Activated CD4-positive, alpha-beta T cell treated with anti-CD3 and anti-CD28 coated beads for 36 hours (primary cell): ENCODE measurements around the gene ZNF195. TPM values are rescaled to one million over a fixed set of nuclear protein-coding genes. Genes with fewer than 3 reads are reported as not detected.
"Not testable (repeated sequence)": the region's sequence is repeated elsewhere in the genome, so short reads cannot be mapped to it uniquely, and the experiment has no call there.

Source experiments
- ATAC-seq: fragments of 200-7000 bp; cut with Tn5 transposase; one replicate; pipeline ENCODE4 v1.10.0; 2021; ENCODE audit warnings: mild to moderate bottlenecking, moderate library complexity
- CTCF ChIA-PET: fragments of 350-600 bp; sonication (Branson Sonifier 250); formaldehyde crosslinking; loops from one replicate; lab custom pipeline; 2021; ENCODE audit warnings: antibody characterized with exemption; lab: Charles Lee
- POLR2A ChIA-PET: fragments of 350-600 bp; sonication (Branson Sonifier 250); formaldehyde crosslinking; loops from one replicate; lab custom pipeline; 2021; ENCODE audit warnings: antibody characterized with exemption, inconsistent platforms; lab: Charles Lee
- DNase-seq: peaks from one replicate; pipeline ENCODE4 v3.0.0-alpha.2; 2020
- H3K27ac Mint-ChIP-seq: one replicate; pipeline ENCODE4 v1.8.0; 2021; ENCODE audit warnings: mixed read lengths
- H3K27me3 Mint-ChIP-seq: one replicate; pipeline ENCODE4 v1.8.0; 2021; ENCODE audit warnings: mixed read lengths
- H3K36me3 Mint-ChIP-seq: one replicate; pipeline ENCODE4 v1.8.0; 2021; ENCODE audit warnings: low read depth, mixed read lengths
- H3K4me1 Mint-ChIP-seq: one replicate; pipeline ENCODE4 v1.8.0; 2021; ENCODE audit warnings: mixed read lengths
- H3K4me3 Mint-ChIP-seq: one replicate; pipeline ENCODE4 v1.8.0; 2021; ENCODE audit warnings: mild to moderate bottlenecking, moderate library complexity, mixed read lengths
- H3K9me3 Mint-ChIP-seq: one replicate; pipeline ENCODE4 v1.8.0; 2021; ENCODE audit warnings: low read depth, mixed read lengths
- intact Hi-C, 2 experiments: fragments of 100-400 bp; cut with DNase I in 1 of 2; cut with micrococcal nuclease in 1 of 2; formaldehyde crosslinking; loops; one replicate each; pipeline versions ENCODE4 v1.14.2 to v1.15.1; 2022 to 2024; cut with DNase I, micrococcal nuclease
- total RNA-seq, 2 experiments: library from RNA; stranded (reverse); gene quantifications; one replicate each; pipeline ENCODE4 v1.2.3, GENCODE V29; 2021

Gene ZNF195
- total RNA-seq, 2 experiments from 2014 or later, result 32.6 to 36.2 TPM

GRCh38 chr11:3330064-3330463 lies 48.9 kb downstream of the ZNF195 start:
- H3K27me3 Mint-ChIP-seq, H3K4me3 Mint-ChIP-seq, POLR2A ChIA-PET, H3K27ac Mint-ChIP-seq, ATAC-seq, intact Hi-C loops, DNase-seq, H3K36me3 Mint-ChIP-seq, CTCF ChIA-PET, H3K4me1 Mint-ChIP-seq, H3K9me3 Mint-ChIP-seq: not testable (repeated sequence)

DNA sequence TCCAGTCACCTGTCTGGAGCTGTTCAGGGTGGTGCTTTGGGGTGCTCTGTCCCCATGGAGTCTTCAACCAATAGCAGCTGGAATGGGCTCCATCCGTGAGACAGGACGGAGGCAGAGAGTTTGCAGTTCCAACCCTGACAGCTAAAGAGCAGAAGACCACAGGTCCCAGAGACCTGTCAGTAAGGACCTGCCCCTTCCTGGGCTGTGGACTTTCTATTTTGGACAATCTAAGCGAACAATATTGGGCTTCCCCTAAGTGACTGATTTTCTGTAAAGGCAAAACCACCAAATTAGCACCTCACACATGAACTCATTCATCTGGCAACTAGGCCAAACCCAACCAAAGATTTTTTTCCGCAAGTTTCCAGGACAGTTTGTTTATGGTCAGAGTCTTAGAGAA lies 50.4 kb downstream of the ZNF195 start:
- H3K27me3 Mint-ChIP-seq, H3K27ac Mint-ChIP-seq, H3K36me3 Mint-ChIP-seq, ATAC-seq, H3K4me3 Mint-ChIP-seq, H3K4me1 Mint-ChIP-seq, H3K9me3 Mint-ChIP-seq, POLR2A ChIA-PET, DNase-seq, intact Hi-C loops, CTCF ChIA-PET: not testable (repeated sequence)

DNA sequence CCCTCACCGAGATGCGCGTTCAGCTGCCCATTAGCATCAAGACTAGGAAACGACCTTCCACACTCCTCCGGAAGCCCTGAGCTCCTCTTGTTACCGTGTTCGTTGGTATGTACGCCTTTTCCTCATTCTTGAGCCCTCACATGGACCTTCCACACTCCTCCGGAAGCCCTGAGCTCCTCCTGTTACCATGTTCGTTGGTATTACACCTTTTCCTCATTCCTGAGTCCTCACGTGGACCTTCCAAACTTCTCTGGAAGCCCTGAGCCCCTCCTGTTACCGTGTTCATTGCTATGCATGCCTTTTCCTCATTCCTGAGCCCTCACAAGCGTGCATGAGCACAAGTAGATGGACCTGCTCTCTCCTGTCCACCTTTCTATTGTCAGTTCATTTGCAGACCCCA lies 52.5 kb downstream of the ZNF195 start:
- H3K4me3 Mint-ChIP-seq, H3K36me3 Mint-ChIP-seq, ATAC-seq, H3K4me1 Mint-ChIP-seq, H3K9me3 Mint-ChIP-seq, H3K27ac Mint-ChIP-seq, CTCF ChIA-PET, H3K27me3 Mint-ChIP-seq, DNase-seq, POLR2A ChIA-PET, intact Hi-C loops: not testable (repeated sequence)

GRCh38 chr11:3324724-3325123 lies 54.2 kb downstream of the ZNF195 start:
- ATAC-seq, result peak; percentile 74
- H3K4me1 Mint-ChIP-seq, result not testable (repeated sequence)

More at GRCh38 chr11:3324724-3325123, 54.2 kb downstream of the ZNF195 start:
- H3K4me3 Mint-ChIP-seq, H3K36me3 Mint-ChIP-seq, H3K9me3 Mint-ChIP-seq, CTCF ChIA-PET, H3K27ac Mint-ChIP-seq, intact Hi-C loops, POLR2A ChIA-PET, H3K27me3 Mint-ChIP-seq, DNase-seq: not testable (repeated sequence)

Other genes with a start within 250 kb of the ZNF195 start
- 1 to 10 TPM; 5.8 to 7.1 TPM for gene OSBPL5, start 213.8 kb downstream of the ZNF195 start, total RNA-seq
- gene MRGPRG, start 160.3 kb downstream of the ZNF195 start, total RNA-seq, result not detected
- gene MRGPRE, start 146.7 kb downstream of the ZNF195 start, total RNA-seq, result not detected